Liver (tissue), 9 donors: Measurements from ENCODE around the gene STRN. TPM values are rescaled to one million over a fixed set of nuclear protein-coding genes. Genes with fewer than 3 reads are reported as not detected.

Source experiments
- DNase-seq: peaks from one replicate; pipeline ENCODE4 v3.0.0-alpha.2; 2017; ENCODE audit warnings: low spot score
- H3K27ac ChIP-seq, 2 donors: one replicate each; pipeline ENCODE4 v1.7.0; 2013; ENCODE audit warnings: inconsistent platforms in 2 of 2, low read length in 2 of 2, control low read depth in 1 of 2, low read depth in 1 of 2, mild to moderate bottlenecking in 1 of 2
- H3K27me3 ChIP-seq, 4 donors: one replicate each; pipeline versions ENCODE4 v1.6.1 to v1.7.0; 2013; ENCODE audit warnings: low read length in 3 of 4, inconsistent platforms in 1 of 4, mild to moderate bottlenecking in 1 of 4, moderate library complexity in 1 of 4; ENCODE audit not compliant: control insufficient read depth in 4 of 4, insufficient read depth in 4 of 4
- H3K36me3 ChIP-seq, 4 donors: one replicate each; pipeline versions ENCODE4 v1.6.1 to v1.7.0; 2013; ENCODE audit warnings: low read length in 3 of 4, mild to moderate bottlenecking in 3 of 4, low read depth in 1 of 4, moderate library complexity in 1 of 4; ENCODE audit not compliant: control insufficient read depth in 4 of 4, insufficient read depth in 3 of 4
- H3K4me1 ChIP-seq, 4 donors: one replicate each; pipeline versions ENCODE4 v1.6.1 to v1.7.0; 2013; ENCODE audit warnings: low read length in 3 of 4, mild to moderate bottlenecking in 3 of 4, moderate library complexity in 1 of 4; ENCODE audit not compliant: control insufficient read depth in 4 of 4, insufficient read depth in 4 of 4
- H3K4me3 ChIP-seq, 3 donors: one replicate each; pipeline versions ENCODE4 v1.6.1 to v1.7.0; 2013; ENCODE audit warnings: low read length in 3 of 3, control low read depth in 1 of 3, low read depth in 1 of 3, mild to moderate bottlenecking in 1 of 3
- H3K9ac ChIP-seq, 2 donors: one replicate each; pipeline ENCODE4 v1.7.0; 2013; ENCODE audit warnings: low read length in 2 of 2, mild to moderate bottlenecking in 2 of 2, moderate library complexity in 2 of 2, control low read depth in 1 of 2, low read depth in 1 of 2
- H3K9me3 ChIP-seq, 4 donors: one replicate each; pipeline versions ENCODE4 v1.6.1 to v1.7.0; 2013; ENCODE audit warnings: low read length in 3 of 4; ENCODE audit not compliant: control insufficient read depth in 4 of 4
- EGR1 ChIP-seq, 2 donors: IDR thresholded peaks; 2 replicates each; pipeline ENCODE4 v1.6.1; 2016 to 2018; ENCODE audit warnings: antibody characterized with exemption in 2 of 2, low read depth in 2 of 2
- FOXA2 ChIP-seq: IDR thresholded peaks from 2 replicates; pipeline ENCODE4 v1.6.1; 2016; ENCODE audit warnings: antibody characterized with exemption
- GABPA ChIP-seq, 2 donors: IDR thresholded peaks in 1 of 2; conservative IDR thresholded peaks in 1 of 2; 2 replicates each; pipeline ENCODE4 v1.6.1; 2016; ENCODE audit warnings: antibody characterized with exemption in 2 of 2, mild to moderate bottlenecking in 1 of 2, moderate library complexity in 1 of 2
- HNF4A ChIP-seq, 2 donors: conservative IDR thresholded peaks; 2 replicates each; pipeline ENCODE4 v1.6.1; 2016; ENCODE audit warnings: antibody characterized with exemption in 2 of 2, mild to moderate bottlenecking in 2 of 2
- HNF4G ChIP-seq: IDR thresholded peaks from 2 replicates; pipeline ENCODE4 v1.6.1; 2016; ENCODE audit warnings: antibody characterized with exemption
- JUND ChIP-seq, 2 donors: IDR thresholded peaks; 2 replicates each; pipeline ENCODE4 v1.6.1; 2016; ENCODE audit warnings: antibody characterized with exemption in 2 of 2
- NR2F2 ChIP-seq: IDR thresholded peaks from 2 replicates; pipeline ENCODE4 v1.6.1; 2016; ENCODE audit warnings: antibody characterized with exemption
- RAD21 ChIP-seq, 2 donors: IDR thresholded peaks; 2 replicates each; pipeline ENCODE4 v1.6.1; 2016; ENCODE audit warnings: antibody characterized with exemption in 2 of 2, mild to moderate bottlenecking in 2 of 2
- RXRA ChIP-seq, 2 donors: IDR thresholded peaks; 2 replicates each; pipeline ENCODE4 v1.6.1; 2017 to 2018; ENCODE audit warnings: antibody characterized with exemption in 2 of 2, mild to moderate bottlenecking in 1 of 2
- SP1 ChIP-seq: IDR thresholded peaks from 2 replicates; pipeline ENCODE4 v1.6.1; 2018; ENCODE audit warnings: antibody characterized with exemption, mild to moderate bottlenecking
- TAF1 ChIP-seq: conservative IDR thresholded peaks from 2 replicates; pipeline ENCODE4 v1.6.1; 2016; ENCODE audit warnings: antibody characterized with exemption, mild to moderate bottlenecking
- YY1 ChIP-seq: IDR thresholded peaks from 2 replicates; pipeline ENCODE4 v1.6.1; 2016; ENCODE audit warnings: antibody characterized with exemption, mild to moderate bottlenecking
- WGBS: extraction: QIAGEN DNeasy Blood & Tissue Kit; methylation state at CpG from one replicate; pipeline ENCODE4 v1.1.7; 2013; 5-methylcytosine and 5-hydroxymethylcytosine counted together
- polyA plus RNA-seq, 2 donors: library from polyadenylated mRNA; stranded (reverse) in 1 of 2; unstranded in 1 of 2; fragments of 200-250 nt in 1 of 2; fragments of >200 nt in 1 of 2; fragmentation: Nextera tagmentation in 1 of 2; extraction: Ambion mirVana in 1 of 2; gene quantifications; one replicate each; pipeline versions ENCODE4 v1.2.1 to v1.2.3, GENCODE V29; 2013 to 2015
- total RNA-seq, 2 donors: library from RNA; depleted of rRNA; stranded (reverse); fragments of >200 nt; gene quantifications; one replicate each; pipeline ENCODE4 v1.2.3, GENCODE V29; 2014
- TF ChIP-seq, protein P1 (sequence below): IDR thresholded peaks from 2 replicates; pipeline ENCODE4 v1.6.1; 2016; ENCODE audit warnings: antibody characterized with exemption
- TF ChIP-seq, protein P2 (sequence below): IDR thresholded peaks from 2 replicates; pipeline ENCODE4 v1.6.1; 2016; ENCODE audit warnings: antibody characterized with exemption
- TF ChIP-seq, protein P3 (sequence below): IDR thresholded peaks from 2 replicates; pipeline ENCODE4 v1.6.1; 2016; ENCODE audit warnings: antibody characterized with exemption
- TF ChIP-seq, protein P4 (sequence below): fragments of 150-350 bp; IDR thresholded peaks from 2 replicates; pipeline ENCODE4 v1.5.1; 2017; ENCODE audit warnings: improper control_type of control experiment, low read depth, low read length; ENCODE audit not compliant: missing input control
- TF ChIP-seq, protein P5 (sequence below): IDR thresholded peaks from 2 replicates; pipeline ENCODE4 v1.6.1; 2016; ENCODE audit warnings: antibody characterized with exemption, mild to moderate bottlenecking
- donor health status: healthy.
- donor health status: healthy.
- donor health status: healthy.
- donor health status: healthy.
- donor health status: healthy.

The STRN gene
- total and polyA plus RNA-seq, 4 donors, result 2.5 to 11.9 (median 5.6) TPM

DNA sequence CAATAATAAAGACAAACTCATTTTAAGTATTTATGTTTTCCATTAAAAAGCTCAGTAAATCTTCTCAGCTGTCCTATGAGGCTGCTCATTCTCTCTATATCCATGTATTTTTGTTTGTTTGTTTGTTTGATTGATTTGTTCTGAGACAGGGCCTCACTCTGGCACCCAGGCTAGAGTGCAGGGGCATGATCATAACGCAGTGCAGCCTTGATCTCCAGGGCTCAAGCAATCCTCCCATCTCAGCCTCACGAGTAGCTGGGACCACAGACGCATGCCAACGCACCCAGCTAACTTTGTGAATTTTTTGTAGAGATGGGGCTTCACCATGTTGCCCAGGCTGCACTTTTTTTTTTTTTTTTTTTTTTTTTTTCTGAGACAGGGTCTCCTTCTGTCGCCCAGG is 5.6 kb downstream of the STRN start:
- no peak overlapping the region for H3K4me3 ChIP-seq
- H3K9ac ChIP-seq, result no peak overlapping the region
- WGBS, result 75% methylated on average over 5 of the region's 5 CpGs
- H3K4me1 ChIP-seq, result peaks cover 7 to 19% (median 13%) of the 10 kb centered on the region in 4 donors
- no peaks in the 10 kb centered on the region for H3K27me3 ChIP-seq
- no peak for DNase-seq
- no peak for TF ChIP-seq NR2F2
- no peak for TF ChIP-seq TAF1
- TF ChIP-seq, protein P1, sequence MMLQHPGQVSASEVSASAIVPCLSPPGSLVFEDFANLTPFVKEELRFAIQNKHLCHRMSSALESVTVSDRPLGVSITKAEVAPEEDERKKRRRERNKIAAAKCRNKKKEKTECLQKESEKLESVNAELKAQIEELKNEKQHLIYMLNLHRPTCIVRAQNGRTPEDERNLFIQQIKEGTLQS, result no peak
- no peak for TF ChIP-seq EGR1 (IDR thresholded peaks at IDR 0.05; ENCODE audit: low read depth in 2 of 2)
- no peak for TF ChIP-seq RXRA (IDR thresholded peaks at IDR 0.05)
- TF ChIP-seq RAD21 (IDR thresholded peaks at IDR 0.05), result no peak
- no peak for TF ChIP-seq YY1
- TF ChIP-seq HNF4A (conservative IDR thresholded peaks at IDR 0.05), result no peak
- TF ChIP-seq JUND (IDR thresholded peaks at IDR 0.05), result no peak
- TF ChIP-seq, protein P2, sequence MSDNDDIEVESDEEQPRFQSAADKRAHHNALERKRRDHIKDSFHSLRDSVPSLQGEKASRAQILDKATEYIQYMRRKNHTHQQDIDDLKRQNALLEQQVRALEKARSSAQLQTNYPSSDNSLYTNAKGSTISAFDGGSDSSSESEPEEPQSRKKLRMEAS, result no peak
- TF ChIP-seq, protein P3, sequence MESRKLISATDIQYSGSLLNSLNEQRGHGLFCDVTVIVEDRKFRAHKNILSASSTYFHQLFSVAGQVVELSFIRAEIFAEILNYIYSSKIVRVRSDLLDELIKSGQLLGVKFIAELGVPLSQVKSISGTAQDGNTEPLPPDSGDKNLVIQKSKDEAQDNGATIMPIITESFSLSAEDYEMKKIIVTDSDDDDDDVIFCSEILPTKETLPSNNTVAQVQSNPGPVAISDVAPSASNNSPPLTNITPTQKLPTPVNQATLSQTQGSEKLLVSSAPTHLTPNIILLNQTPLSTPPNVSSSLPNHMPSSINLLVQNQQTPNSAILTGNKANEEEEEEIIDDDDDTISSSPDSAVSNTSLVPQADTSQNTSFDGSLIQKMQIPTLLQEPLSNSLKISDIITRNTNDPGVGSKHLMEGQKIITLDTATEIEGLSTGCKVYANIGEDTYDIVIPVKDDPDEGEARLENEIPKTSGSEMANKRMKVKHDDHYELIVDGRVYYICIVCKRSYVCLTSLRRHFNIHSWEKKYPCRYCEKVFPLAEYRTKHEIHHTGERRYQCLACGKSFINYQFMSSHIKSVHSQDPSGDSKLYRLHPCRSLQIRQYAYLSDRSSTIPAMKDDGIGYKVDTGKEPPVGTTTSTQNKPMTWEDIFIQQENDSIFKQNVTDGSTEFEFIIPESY, result no peak
- no peak for TF ChIP-seq GABPA (IDR thresholded peaks at IDR 0.05 in 1 of 2, conservative IDR thresholded peaks at IDR 0.05 in 1 of 2)
- TF ChIP-seq, protein P4, sequence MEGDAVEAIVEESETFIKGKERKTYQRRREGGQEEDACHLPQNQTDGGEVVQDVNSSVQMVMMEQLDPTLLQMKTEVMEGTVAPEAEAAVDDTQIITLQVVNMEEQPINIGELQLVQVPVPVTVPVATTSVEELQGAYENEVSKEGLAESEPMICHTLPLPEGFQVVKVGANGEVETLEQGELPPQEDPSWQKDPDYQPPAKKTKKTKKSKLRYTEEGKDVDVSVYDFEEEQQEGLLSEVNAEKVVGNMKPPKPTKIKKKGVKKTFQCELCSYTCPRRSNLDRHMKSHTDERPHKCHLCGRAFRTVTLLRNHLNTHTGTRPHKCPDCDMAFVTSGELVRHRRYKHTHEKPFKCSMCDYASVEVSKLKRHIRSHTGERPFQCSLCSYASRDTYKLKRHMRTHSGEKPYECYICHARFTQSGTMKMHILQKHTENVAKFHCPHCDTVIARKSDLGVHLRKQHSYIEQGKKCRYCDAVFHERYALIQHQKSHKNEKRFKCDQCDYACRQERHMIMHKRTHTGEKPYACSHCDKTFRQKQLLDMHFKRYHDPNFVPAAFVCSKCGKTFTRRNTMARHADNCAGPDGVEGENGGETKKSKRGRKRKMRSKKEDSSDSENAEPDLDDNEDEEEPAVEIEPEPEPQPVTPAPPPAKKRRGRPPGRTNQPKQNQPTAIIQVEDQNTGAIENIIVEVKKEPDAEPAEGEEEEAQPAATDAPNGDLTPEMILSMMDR, result no peak
- no peak for TF ChIP-seq SP1
- no peak for TF ChIP-seq FOXA2
- TF ChIP-seq, protein P5, sequence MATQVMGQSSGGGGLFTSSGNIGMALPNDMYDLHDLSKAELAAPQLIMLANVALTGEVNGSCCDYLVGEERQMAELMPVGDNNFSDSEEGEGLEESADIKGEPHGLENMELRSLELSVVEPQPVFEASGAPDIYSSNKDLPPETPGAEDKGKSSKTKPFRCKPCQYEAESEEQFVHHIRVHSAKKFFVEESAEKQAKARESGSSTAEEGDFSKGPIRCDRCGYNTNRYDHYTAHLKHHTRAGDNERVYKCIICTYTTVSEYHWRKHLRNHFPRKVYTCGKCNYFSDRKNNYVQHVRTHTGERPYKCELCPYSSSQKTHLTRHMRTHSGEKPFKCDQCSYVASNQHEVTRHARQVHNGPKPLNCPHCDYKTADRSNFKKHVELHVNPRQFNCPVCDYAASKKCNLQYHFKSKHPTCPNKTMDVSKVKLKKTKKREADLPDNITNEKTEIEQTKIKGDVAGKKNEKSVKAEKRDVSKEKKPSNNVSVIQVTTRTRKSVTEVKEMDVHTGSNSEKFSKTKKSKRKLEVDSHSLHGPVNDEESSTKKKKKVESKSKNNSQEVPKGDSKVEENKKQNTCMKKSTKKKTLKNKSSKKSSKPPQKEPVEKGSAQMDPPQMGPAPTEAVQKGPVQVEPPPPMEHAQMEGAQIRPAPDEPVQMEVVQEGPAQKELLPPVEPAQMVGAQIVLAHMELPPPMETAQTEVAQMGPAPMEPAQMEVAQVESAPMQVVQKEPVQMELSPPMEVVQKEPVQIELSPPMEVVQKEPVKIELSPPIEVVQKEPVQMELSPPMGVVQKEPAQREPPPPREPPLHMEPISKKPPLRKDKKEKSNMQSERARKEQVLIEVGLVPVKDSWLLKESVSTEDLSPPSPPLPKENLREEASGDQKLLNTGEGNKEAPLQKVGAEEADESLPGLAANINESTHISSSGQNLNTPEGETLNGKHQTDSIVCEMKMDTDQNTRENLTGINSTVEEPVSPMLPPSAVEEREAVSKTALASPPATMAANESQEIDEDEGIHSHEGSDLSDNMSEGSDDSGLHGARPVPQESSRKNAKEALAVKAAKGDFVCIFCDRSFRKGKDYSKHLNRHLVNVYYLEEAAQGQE, result no peak
- TF ChIP-seq HNF4G, result no peak
- H3K36me3 ChIP-seq, result no peaks in the 10 kb centered on the region
- H3K27ac ChIP-seq, result no peak overlapping the region
- H3K9me3 ChIP-seq, result no peaks in the 10 kb centered on the region
